AML-193 (cell line): ENCODE results near the gene COL4A2.
A peak's percentile ranks its signal among the peaks of the same experiment; 100 is the strongest.

Experiments used
- DNase-seq, 2 experiments: peaks; one replicate each; lab custom pipeline; 2025; lab: John Stamatoyannopoulos, UW

COL4A2 gene

GRCh38 chr13:110272651-110273050, 34.4 kb upstream of the COL4A2 start:
- DNase-seq, result no peak

DNA sequence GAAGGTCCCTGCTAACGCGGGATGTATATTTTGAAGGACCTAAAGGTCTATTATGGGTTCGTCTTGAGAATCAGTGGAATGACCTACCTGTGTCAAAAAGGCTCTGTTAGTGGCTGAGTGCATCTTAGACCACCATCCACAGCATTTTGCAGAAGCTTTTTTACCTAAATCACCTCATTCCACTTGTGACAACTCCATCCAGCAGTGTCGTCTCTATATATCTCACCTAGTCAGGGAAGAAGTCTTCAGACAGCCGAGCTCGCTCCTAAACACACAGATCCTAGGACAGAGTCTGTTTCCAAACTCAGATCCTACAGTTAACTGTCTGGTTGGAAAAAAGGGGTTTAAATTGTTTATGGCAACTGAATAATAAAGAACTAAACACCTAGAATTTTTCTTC, 33.8 kb upstream of the COL4A2 start:
- no peak for DNase-seq

- DNase-seq, result no peak
These were observed 32.4 kb upstream of the COL4A2 start for GRCh38 chr13:110274687-110275086.

GRCh38 chr13:110275931-110276552, 31.0 kb upstream of the COL4A2 start:
- DNase-seq, result no peak

DNA sequence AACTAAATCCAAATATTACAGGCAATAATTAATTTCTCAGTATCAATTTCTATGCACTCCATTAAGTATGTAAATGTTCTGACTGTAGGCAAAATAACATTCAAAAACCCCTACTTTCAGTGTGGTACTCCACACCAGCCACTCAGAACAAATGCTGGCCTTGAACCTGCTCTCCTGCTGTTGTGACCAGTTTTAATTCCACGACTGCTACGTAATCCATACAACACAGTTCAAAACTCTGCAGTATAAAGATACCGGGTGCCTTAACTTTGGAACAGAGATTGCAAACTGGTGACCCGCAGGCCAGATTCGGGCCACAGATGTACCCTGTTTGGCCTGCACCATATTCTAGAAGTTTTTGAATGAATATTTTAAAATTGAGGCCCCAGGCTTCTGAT, 30.5 kb upstream of the COL4A2 start:
- DNase-seq, result no peak

DNA sequence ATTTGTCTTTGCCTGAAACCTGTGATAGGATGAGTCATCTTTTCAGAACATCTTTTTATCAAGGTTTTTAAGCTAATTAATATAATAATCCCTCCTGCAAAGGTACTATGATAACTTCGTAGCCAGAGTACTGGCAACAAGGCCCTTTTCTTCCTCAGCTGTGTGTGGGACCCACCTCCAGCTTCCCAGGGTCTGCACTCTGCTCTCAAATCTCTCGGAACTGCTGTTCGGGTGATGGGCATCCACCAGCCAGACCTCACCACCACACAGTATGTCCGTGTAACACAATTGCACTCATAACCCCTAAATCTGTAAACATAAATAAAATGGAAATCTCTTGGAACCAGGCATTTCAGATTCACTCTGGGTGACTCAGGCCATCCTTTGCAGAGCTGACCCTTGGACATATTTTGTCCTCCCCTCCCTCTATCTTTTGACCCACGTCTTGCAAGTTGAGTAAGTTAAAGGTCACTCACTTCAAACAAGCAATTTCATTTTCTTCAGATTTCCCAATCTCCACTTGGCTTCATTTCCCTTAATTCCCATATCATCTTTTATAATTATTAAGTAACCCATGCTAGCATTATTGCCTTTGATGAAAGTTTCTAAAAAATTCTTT, 29.6 kb upstream of the COL4A2 start:
- DNase-seq, result no peak

GRCh38 chr13:110278859-110279258, 28.2 kb upstream of the COL4A2 start:
- no peak for DNase-seq

GRCh38 chr13:110279684-110280083, 27.4 kb upstream of the COL4A2 start:
- DNase-seq, result no peak

GRCh38 chr13:110280231-110280813, 26.8 kb upstream of the COL4A2 start:
- DNase-seq, result no peak

DNA sequence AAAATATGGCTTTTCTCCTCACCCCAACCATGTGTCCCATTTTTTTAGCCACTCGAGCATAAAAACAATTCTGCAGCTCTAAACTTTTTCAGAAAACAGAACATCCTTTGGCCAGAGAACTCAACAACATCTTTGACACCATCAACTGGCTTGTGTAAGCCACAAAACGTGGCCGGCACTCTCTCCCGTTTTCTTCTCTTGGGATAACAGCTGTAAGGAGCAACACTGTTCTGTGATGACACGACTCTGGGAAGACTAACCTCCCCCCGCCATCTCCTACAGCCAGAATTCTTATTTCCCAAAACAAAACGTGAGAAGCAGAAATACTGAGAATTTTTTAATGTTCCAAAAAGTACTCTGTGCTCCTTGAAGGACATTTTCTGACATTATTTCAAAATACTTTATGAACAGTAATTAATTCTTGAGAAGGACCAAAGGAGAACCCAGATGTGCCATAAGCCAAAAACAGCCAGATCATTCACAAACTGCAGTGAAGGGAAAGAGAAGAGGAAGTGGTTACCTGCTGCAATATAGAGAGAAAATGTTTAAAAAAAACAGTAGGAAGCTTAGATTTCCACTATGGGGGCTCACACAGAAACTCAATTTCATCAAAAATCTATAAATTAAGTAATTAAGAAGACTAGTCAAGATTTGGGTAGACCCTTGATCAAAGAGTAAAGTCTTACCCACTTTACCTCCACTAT, 25.9 kb upstream of the COL4A2 start:
- DNase-seq, result peak in 1 of 2 experiments; percentile 14

- no peak for DNase-seq
These were observed 25.3 kb upstream of the COL4A2 start for GRCh38 chr13:110281736-110282135.

GRCh38 chr13:110282316-110282841, 24.7 kb upstream of the COL4A2 start:
- DNase-seq, result no peak

GRCh38 chr13:110283736-110284517, 23.2 kb upstream of the COL4A2 start:
- no peak for DNase-seq

DNA sequence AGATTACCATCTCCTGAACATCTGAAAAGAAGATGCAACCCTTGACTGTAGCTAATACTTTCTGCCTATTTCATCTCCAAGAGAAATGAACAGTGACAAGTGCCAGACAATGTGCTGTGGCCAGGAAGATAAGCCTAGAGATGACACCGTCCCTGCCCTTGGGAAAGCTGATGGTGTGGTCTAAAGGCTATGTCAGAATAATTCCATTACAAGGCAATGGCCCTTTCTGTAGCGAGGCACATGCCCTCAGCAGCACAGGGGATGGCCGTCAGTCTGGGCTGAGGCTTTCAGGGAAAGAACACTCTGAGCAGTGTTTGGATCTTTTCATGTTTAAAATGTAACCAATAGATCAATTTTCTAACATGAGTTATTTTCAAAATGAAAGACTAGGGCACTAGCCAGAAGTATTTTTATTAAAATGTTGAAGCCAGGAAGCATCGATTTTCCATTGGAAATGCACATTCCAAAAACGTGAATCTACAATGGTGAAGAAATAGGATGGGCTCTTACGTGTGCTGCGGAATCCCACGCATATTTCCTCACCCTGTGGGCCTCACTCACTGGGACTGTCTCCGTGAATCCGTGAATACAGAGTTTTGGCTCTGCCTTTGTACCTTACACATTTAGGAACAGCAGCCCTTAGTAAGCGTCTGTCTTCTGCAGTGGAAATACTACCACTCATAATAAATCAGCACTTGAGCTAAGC, 22.2 kb upstream of the COL4A2 start:
- DNase-seq, result no peak

DNA sequence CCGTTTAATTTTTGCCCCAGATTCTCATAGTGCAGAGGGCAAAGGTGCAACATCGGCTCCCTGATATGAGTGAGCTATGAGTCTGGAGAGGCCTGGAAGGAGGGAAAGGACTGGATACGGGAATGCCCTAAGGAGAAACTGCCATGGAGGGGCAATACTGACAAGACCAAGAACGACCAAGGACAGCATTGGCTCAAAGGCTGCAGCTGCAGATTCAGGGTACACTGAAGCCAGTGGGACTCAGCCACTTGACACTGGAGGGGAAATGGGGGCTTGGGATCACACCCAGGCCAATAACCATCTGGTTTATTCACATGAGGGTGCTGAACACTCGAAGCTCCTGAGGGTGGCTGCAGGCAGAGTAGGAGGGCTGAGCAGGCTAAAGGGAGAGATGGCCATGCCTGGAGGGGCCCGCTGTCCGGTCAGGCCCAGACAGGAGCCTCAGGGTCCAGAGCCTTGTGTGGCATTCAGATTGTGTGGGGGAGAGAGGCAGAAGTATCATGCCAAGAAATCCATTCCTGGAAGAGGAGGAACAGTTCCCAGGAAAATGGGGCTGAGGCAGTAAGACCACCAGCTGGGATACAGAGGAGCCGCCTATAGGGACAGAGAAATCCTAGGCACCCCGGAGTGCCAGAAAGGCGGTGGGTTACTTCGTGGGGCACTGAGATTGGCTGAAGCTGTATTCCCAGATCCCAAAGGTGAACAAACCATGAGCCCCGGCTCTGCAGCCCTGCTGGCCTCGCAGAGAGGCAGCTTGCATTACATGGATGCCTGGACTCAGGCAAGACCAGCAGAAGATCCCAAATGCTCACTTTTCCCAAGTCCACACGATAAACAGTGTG, 20.9 kb upstream of the COL4A2 start:
- no peak for DNase-seq

- no peak for DNase-seq
These were observed 20.0 kb upstream of the COL4A2 start for GRCh38 chr13:110286833-110287819.

DNA sequence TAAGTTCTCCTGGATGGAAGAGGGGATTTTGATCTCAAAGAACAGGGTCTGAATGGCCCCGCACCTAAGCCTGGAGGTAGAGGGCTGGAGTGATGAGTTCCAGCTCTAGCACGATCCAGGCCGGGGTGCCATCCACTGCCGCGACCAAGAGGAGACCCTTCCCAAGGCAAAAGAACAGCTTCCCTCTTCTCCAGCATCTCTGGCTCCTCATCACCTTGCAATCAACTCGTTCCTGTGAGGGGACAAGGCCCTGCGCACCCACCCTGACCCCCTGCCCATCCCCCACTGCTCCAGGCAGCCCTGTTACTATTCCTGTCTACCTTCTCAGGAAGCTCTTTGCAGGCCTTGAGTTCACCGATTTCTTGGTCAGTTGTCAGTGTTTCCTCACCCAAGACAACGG, 17.9 kb upstream of the COL4A2 start:
- no peak for DNase-seq

DNA sequence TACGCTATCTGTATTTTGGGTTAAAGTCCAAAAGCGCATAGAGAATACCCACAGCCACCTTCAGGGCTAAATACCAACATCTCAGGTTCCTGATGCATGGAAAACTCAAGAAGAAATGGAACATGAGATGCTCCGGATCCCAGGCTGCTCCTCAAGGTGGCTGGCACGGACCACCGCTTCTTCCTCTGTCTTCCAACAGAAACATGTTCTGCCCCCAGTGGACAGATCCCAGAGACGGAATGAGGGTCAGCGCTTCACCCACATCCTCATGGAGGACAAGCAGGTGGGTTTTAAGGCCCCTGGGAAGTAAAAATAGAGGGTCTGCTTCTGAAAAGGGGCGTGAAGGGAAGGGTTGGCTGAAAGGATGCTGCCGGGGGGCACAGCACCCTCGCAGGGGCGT, 17.4 kb upstream of the COL4A2 start:
- DNase-seq, result no peak

DNA sequence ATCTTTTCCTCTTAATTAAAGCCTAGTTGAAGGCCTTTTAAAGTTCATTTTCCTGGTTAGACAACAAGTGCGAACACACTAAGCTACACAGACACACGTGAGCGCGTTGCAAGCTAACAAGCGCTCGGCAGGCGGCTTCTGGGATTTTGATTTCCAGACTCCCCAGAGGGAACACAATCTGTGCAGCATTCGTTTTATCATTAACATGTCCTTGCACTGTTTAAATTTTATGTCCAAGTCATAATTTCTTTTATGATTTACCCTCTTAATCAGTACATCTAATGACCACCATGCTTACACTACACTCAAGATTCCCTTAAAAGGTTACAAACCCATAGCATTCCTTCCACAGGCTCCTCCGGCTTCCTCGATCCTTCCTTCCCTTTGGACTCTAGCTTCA, 16.9 kb upstream of the COL4A2 start:
- no peak for DNase-seq
